Vagina (tissue), 2 donors: ENCODE results near the gene SPATA33. TPM values are rescaled to one million over a fixed set of nuclear protein-coding genes. Genes with fewer than 3 reads are reported as not detected.

Experiments used
- DNase-seq, 2 donors: peaks; one replicate each; pipeline ENCODE4 v3.0.0-alpha.2; 2017; ENCODE audit errors: extremely low spot score in 2 of 2
- H3K27ac ChIP-seq: fragments of 200-600 bp; sonication (generic); one replicate; pipeline ENCODE4 v1.5.1; 2019
- H3K27me3 ChIP-seq: fragments of 200-600 bp; sonication (generic); one replicate; pipeline ENCODE4 v1.5.1; 2019
- H3K36me3 ChIP-seq, 2 donors: fragments of 200-600 bp; sonication (generic); one replicate each; pipeline ENCODE4 v1.5.1; 2017 to 2019
- H3K4me1 ChIP-seq: fragments of 200-600 bp; sonication (generic); one replicate; pipeline ENCODE4 v1.5.1; 2019
- H3K4me3 ChIP-seq, 2 donors: fragments of 200-600 bp; sonication (generic); 1 replicate in 1 of 2; 2 replicates in 1 of 2; pipeline ENCODE4 v1.5.1; 2016 to 2019
- H3K9me3 ChIP-seq: fragments of 200-600 bp; sonication (generic); one replicate; pipeline ENCODE4 v1.5.1; 2019
- CTCF ChIP-seq, 3 experiments: fragments of 450-650 bp in 2 of 3; fragments of 200-600 bp in 1 of 3; sonication (generic) in 1 of 3; IDR thresholded peaks; one replicate each; pipeline ENCODE4 v1.5.1; 2017 to 2019; ENCODE audit warnings: antibody characterized with exemption in 3 of 3, mild to moderate bottlenecking in 2 of 3, moderate library complexity in 2 of 3
- POLR2A ChIP-seq, 2 donors: fragments of 450-650 bp; IDR thresholded peaks; one replicate each; pipeline ENCODE4 v1.6.1; 2017; ENCODE audit warnings: antibody characterized with exemption in 2 of 2, mild to moderate bottlenecking in 2 of 2, moderate library complexity in 2 of 2
- POLR2AphosphoS5 ChIP-seq, 2 donors: sonication (generic); formaldehyde crosslinking; IDR thresholded peaks; one replicate each; pipeline ENCODE4 v1.9.0; 2017; ENCODE audit warnings: antibody characterized with exemption in 2 of 2, mild to moderate bottlenecking in 2 of 2, low read depth in 1 of 2; ENCODE audit not compliant: insufficient read depth in 1 of 2
- intact Hi-C: fragments of 100-400 bp; cut with DNase I; formaldehyde crosslinking; loops from one replicate; pipeline ENCODE4 v1.15.1; 2023
- total RNA-seq: library from RNA; depleted of rRNA; stranded (reverse); fragments of >200 nt; gene quantifications from one replicate; pipeline ENCODE4 v1.2.3, GENCODE V29; 2016

Gene SPATA33
- total RNA-seq, 1 donor from 2014 or later: 5.2 TPM

- intact Hi-C loops: no loop called here
- DNase-seq: no peak
- Histone ChIP-seq H3K27ac (no peak overlapping the region), H3K36me3 (no peaks in the 10 kb centered on the region), H3K4me1 (no peaks in the 10 kb centered on the region), H3K9me3 (no peaks in the 10 kb centered on the region), H3K4me3 (no peak overlapping the region), H3K27me3 (no peaks in the 10 kb centered on the region)
- TF ChIP-seq POLR2A (IDR thresholded peaks at IDR 0.05) (no peak), CTCF (IDR thresholded peaks at IDR 0.05) (no peak), POLR2AphosphoS5 (IDR thresholded peaks at IDR 0.05; ENCODE audit: insufficient read depth in 1 of 2, low read depth in 1 of 2) (no peak)
These were observed 40.6 kb upstream of the SPATA33 start for GRCh38 chr16:89617036-89617435.

- Histone ChIP-seq H3K4me3 (no peak overlapping the region), H3K36me3 (no peaks in the 10 kb centered on the region), H3K27me3 (no peaks in the 10 kb centered on the region), H3K4me1 (no peaks in the 10 kb centered on the region), H3K27ac (no peak overlapping the region), H3K9me3 (no peaks in the 10 kb centered on the region)
- no peak for DNase-seq
- TF ChIP-seq POLR2A (IDR thresholded peaks at IDR 0.05) (no peak), CTCF (IDR thresholded peaks at IDR 0.05) (no peak), POLR2AphosphoS5 (IDR thresholded peaks at IDR 0.05; ENCODE audit: insufficient read depth in 1 of 2, low read depth in 1 of 2) (no peak)
- intact Hi-C loops: no loop called here
These were observed 39.3 kb upstream of the SPATA33 start for GRCh38 chr16:89618109-89618998.

- H3K4me3 ChIP-seq: no peak overlapping the region
- H3K9me3 ChIP-seq: no peaks in the 10 kb centered on the region
- no peak for DNase-seq
- no peaks in the 10 kb centered on the region for H3K4me1 ChIP-seq
- no peak overlapping the region for H3K27ac ChIP-seq
- intact Hi-C loops: no loop called here
- H3K27me3 ChIP-seq: no peaks in the 10 kb centered on the region
- H3K36me3 ChIP-seq: no peaks in the 10 kb centered on the region
- TF ChIP-seq POLR2AphosphoS5 (IDR thresholded peaks at IDR 0.05; ENCODE audit: insufficient read depth in 1 of 2, low read depth in 1 of 2) (no peak), CTCF (IDR thresholded peaks at IDR 0.05) (no peak), POLR2A (IDR thresholded peaks at IDR 0.05) (no peak)
These were observed 37.8 kb upstream of the SPATA33 start for GRCh38 chr16:89619840-89620239.

GRCh38 chr16:89620406-89620841 lies 37.2 kb upstream of the SPATA33 start:
- Histone ChIP-seq H3K9me3 (no peaks in the 10 kb centered on the region), H3K36me3 (no peaks in the 10 kb centered on the region), H3K27ac (no peak overlapping the region), H3K27me3 (no peaks in the 10 kb centered on the region), H3K4me3 (no peak overlapping the region), H3K4me1 (no peaks in the 10 kb centered on the region)
- no peak for TF ChIP-seq POLR2AphosphoS5 (IDR thresholded peaks at IDR 0.05; ENCODE audit: insufficient read depth in 1 of 2, low read depth in 1 of 2)
- no peak for TF ChIP-seq POLR2A (IDR thresholded peaks at IDR 0.05)
- no peak for TF ChIP-seq CTCF (IDR thresholded peaks at IDR 0.05)
- no peak for DNase-seq
- intact Hi-C loops: no loop called here

GRCh38 chr16:89621136-89621697 lies 36.4 kb upstream of the SPATA33 start:
- no peaks in the 10 kb centered on the region for H3K9me3 ChIP-seq
- TF ChIP-seq CTCF (IDR thresholded peaks at IDR 0.05): no peak
- TF ChIP-seq POLR2A (IDR thresholded peaks at IDR 0.05): no peak
- TF ChIP-seq POLR2AphosphoS5 (IDR thresholded peaks at IDR 0.05; ENCODE audit: insufficient read depth in 1 of 2, low read depth in 1 of 2): no peak
- no peak overlapping the region for H3K27ac ChIP-seq
- H3K36me3 ChIP-seq: no peaks in the 10 kb centered on the region
- H3K4me3 ChIP-seq: no peak overlapping the region
- H3K27me3 ChIP-seq: no peaks in the 10 kb centered on the region
- no peak for DNase-seq
- H3K4me1 ChIP-seq: no peaks in the 10 kb centered on the region
- intact Hi-C loops: no loop called here
